ENCODE results near the gene COA8. TPM values are rescaled to one million over a fixed set of nuclear protein-coding genes. Genes with fewer than 3 reads are reported as not detected.

COA8 gene
- total and polyA plus RNA-seq, 2 donors (not counting 3 experiments of a cell fraction or from before 2014, with no cell fraction given), result 19.1 to 46.4 TPM

- ChIA-PET CTCF (interaction anchor here (1.0 to 8.0 kb wide), 13 partner anchors 9 to 71 kb away, joined by 4 to 209 read pairs (median 9); partner anchors contain the start of genes BAG5, COA8 and TRMT61A), POLR2A (interaction anchor here (0.6 kb wide), 1 partner anchor 160 kb away, joined by 3 read pairs; no protein-coding TSS in a partner anchor)
- dilution Hi-C loops (cut with MboI; ENCODE audit: extremely low pct_ligation_motif_present, low sequenced_read_pairs), result no loop called here
- Histone ChIP-seq H2AFZ (ENCODE audit: low read depth, low read length) (no peak overlapping the region), H3K4me2 (ENCODE audit: insufficient read depth, low read length) (no peak overlapping the region), H4K20me1 (replicated peaks; ENCODE audit: control insufficient read depth, extremely low read depth, insufficient read depth, low read length) (no peaks in the 10 kb centered on the region), H3K27me3 (ENCODE audit: control insufficient read depth in 2 of 2, insufficient read depth in 2 of 2, low read length in 2 of 2) (peaks cover 4 to 19% of the 10 kb centered on the region in 2 experiments), H3K9me1 (replicated peaks; ENCODE audit: control insufficient read depth, extremely low read depth, insufficient read depth, low read length) (no peaks in the 10 kb centered on the region), H3K9ac (replicated peaks; ENCODE audit: extremely low read depth, insufficient read depth, low read length) (no peak overlapping the region), H3K79me2 (ENCODE audit: control insufficient read depth, insufficient read depth, low read length) (no peaks in the 10 kb centered on the region), H3K27ac (ENCODE audit: insufficient read depth, low read depth, low read length) (no peak overlapping the region), H3K36me3 (ENCODE audit: control insufficient read depth in 2 of 2, extremely low read depth in 1 of 2, insufficient read depth in 2 of 2, low read length in 2 of 2) (no peaks in the 10 kb centered on the region), H3K4me3 (replicated peaks in 1 of 3; ENCODE audit: insufficient read depth in 1 of 3, low read depth in 1 of 3, low read length in 3 of 3) (no peak overlapping the region), H3K9me3 (replicated peaks; ENCODE audit: control insufficient read depth, insufficient read depth, low read length) (no peaks in the 10 kb centered on the region), H3K4me1 (ENCODE audit: control insufficient read depth, extremely low read depth, insufficient read depth, low read length) (peaks cover 13% of the 10 kb centered on the region)
- no peak for FAIRE-seq
- intact Hi-C loops (cut with micrococcal nuclease), result loop anchor here (1.0 kb wide), 1 partner anchor 28 kb away; no protein-coding TSS in a partner anchor
- DNase-seq (ENCODE audit: low read depth, low spot score), result no peak
- TF ChIP-seq EZH2 (IDR thresholded peaks at IDR 0.05; ENCODE audit: borderline replicate concordance, low read depth, low read length, severe bottlenecking), result no peak
- TF ChIP-seq GATA2 (IDR thresholded peaks at IDR 0.05; ENCODE audit: insufficient read depth, insufficient read length, low read depth, low read length), result no peak
- no peak for TF ChIP-seq MYC (IDR thresholded peaks at IDR 0.05; ENCODE audit: low read depth, low read length)
- no peak for TF ChIP-seq FOS (IDR thresholded peaks at IDR 0.05; ENCODE audit: borderline replicate concordance, insufficient read depth, low read length)
- TF ChIP-seq MAX (IDR thresholded peaks at IDR 0.05; ENCODE audit: insufficient read depth, insufficient read length), result no peak
- no peak for TF ChIP-seq POLR2AphosphoS5 (IDR thresholded peaks at IDR 0.05; ENCODE audit: insufficient read depth, low read depth, low read length)
- no peak for TF ChIP-seq POLR2A (IDR thresholded peaks at IDR 0.05; ENCODE audit: low read depth, low read length)
- no peak for TF ChIP-seq JUN (IDR thresholded peaks at IDR 0.05; ENCODE audit: borderline replicate concordance, insufficient read depth, insufficient read length, low read depth)
- no TSS peak for BruUV-seq (replicated peaks)
These were observed 44.9 kb upstream of the COA8 start for GRCh38 chr14:103517721-103518421.
